SK-N-SH treated with all-trans-retinoic acid at 6 μM for 48 hours (cell line): Measurements from ENCODE around the gene NCKAP5.

Experiments
- ARNTL ChIP-seq: fragments of 450-650 bp; formaldehyde crosslinking; IDR thresholded peaks from 2 replicates; pipeline ENCODE4 v1.5.0; 2020; ENCODE audit warnings: low read depth, mild to moderate bottlenecking, moderate library complexity, borderline replicate concordance
- CSRNP3 ChIP-seq: fragments of 250-450 bp; sonication (Bioruptor Pico); IDR thresholded peaks from 2 replicates; pipeline ENCODE4 v1.5.1; 2021; ENCODE audit warnings: mild to moderate bottlenecking, moderate library complexity
- ESRRG ChIP-seq: fragments of 250-450 bp; sonication (Bioruptor Pico); IDR thresholded peaks from 2 replicates; pipeline ENCODE4 v1.6.1; 2021; ENCODE audit warnings: mild to moderate bottlenecking
- PATZ1 ChIP-seq: fragments of 250-450 bp; sonication (Bioruptor Pico); IDR thresholded peaks from 2 replicates; pipeline ENCODE4 v1.8.0; 2020; ENCODE audit warnings: mild to moderate bottlenecking, moderate library complexity, borderline replicate concordance
- TOX ChIP-seq: fragments of 250-450 bp; sonication (Bioruptor Pico); IDR thresholded peaks from 2 replicates; pipeline ENCODE4 v1.8.0; 2021; ENCODE audit warnings: mild to moderate bottlenecking, moderate library complexity, borderline replicate concordance
- TSHZ2 ChIP-seq: fragments of 250-450 bp; sonication (Bioruptor Pico); IDR thresholded peaks from 2 replicates; pipeline ENCODE4 v1.5.0; 2020; ENCODE audit warnings: mild to moderate bottlenecking, moderate library complexity
- ZFP3 ChIP-seq: fragments of 250-450 bp; sonication (Bioruptor Pico); IDR thresholded peaks from 2 replicates; pipeline ENCODE4 v1.5.0; 2020; ENCODE audit warnings: mild to moderate bottlenecking, moderate library complexity
- ZFP30 ChIP-seq: fragments of 450-650 bp; formaldehyde crosslinking; IDR thresholded peaks from 2 replicates; pipeline ENCODE4 v1.5.0; 2022; ENCODE audit warnings: mild to moderate bottlenecking, moderate library complexity

- no peak for TF ChIP-seq PATZ1 (CRISPR knock-in tag)
- no peak for TF ChIP-seq TSHZ2
- TF ChIP-seq ARNTL (CRISPR knock-in tag), result no peak
- TF ChIP-seq CSRNP3 (CRISPR knock-in tag), result no peak
- TF ChIP-seq TOX, result no peak
- TF ChIP-seq ZFP30 (CRISPR knock-in tag), result no peak
- no peak for TF ChIP-seq ZFP3 (CRISPR knock-in tag)
- TF ChIP-seq ESRRG, result no peak
Measured at GRCh38 chr2:133573491-133574162, 5.4 kb upstream of the NCKAP5 start.
